Mucosa of gallbladder (tissue), 1 donor: ENCODE measurements around the gene SCGB3A1. TPM values are rescaled to one million over a fixed set of nuclear protein-coding genes. Genes with fewer than 3 reads are reported as not detected.

Experiments used
- DNase-seq: peaks from one replicate; pipeline ENCODE4 v3.0.0-alpha.2; 2020; ENCODE audit warnings: low spot score
- total RNA-seq: library from RNA; stranded (reverse); gene quantifications from one replicate; pipeline ENCODE4 v1.2.1, GENCODE V29; 2021
- donor health status: DM: no; HTN: no; CAD: no.

SCGB3A1 gene
- total RNA-seq, 1 donor from 2014 or later: 1.3 TPM

DNA sequence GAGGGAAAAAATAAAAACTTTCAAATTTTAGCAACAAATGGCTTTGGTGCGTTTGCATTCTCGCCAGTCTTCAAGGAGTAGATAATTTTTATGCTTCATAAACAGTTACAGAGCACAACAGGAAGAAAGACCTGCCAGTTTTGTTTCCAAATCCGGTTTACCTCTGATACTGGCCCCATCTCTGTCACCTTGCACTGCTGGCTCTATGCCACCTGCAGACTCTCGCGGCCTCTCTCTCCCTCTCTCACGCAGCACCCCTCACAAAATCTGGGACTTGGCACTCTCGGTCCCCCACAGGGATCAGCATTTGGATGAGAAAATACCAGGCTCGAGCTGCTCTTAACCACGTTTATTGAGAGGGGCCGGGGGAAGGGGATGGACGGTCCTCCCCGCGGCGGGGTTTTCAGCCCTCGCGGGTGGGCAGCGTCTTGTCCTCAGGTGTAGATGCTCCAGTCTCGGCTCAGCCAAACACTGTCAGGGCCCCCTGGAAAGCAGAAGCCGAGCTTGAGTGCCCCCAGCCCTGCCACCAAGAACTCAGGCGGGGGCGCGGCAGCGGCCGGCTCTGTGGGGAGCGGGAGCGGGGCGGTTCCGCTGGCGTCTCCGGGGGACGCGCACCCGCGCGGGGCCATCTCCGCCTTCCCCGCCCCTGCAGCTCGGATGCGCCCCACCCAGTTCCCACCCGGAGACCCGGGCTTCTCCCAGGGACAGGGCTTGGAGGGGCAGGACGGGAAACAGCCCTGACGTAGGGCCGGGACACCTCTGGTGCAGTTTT is 1.3 kb downstream of the SCGB3A1 start:
- DNase-seq: no peak

DNA sequence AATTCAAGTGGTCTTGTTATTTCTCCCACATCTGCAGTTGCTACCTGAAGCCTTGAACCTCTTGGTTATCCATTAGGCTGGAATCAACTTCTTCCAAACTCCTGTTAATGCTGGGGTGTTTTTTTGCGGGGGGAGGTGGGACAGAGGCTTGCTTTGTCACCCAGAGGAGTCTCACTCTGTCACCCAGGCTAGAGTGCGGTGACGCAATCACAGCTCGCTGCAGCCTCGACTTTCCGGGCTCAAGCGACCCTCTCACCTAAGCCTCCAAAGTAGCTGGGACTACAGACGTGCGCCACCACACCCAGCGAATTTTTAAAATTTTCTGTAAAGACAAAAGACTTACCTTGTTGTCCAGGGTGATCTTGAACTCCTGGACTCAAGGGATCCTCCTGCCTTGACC is 4.4 kb downstream of the SCGB3A1 start:
- DNase-seq: no peak

DNA sequence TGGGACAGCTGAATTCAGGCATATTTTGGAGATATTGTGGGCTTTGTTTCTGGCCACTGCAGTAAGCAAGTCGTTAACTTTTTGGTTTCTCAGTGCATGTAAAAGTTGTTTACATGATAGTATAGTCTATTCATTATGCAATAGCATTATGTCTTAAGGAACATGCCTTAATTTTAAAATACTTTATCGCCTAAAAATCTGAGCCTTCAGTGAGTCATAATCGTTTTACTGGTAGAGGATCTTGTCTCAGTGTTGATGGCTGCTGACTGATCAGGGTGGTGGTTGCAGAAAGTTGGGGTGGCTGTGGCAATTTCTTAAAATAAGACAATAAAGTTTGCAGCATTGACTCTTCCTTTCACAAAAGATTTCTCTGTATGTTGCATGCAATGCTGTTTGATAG is 5.1 kb downstream of the SCGB3A1 start:
- DNase-seq: no peak

DNA sequence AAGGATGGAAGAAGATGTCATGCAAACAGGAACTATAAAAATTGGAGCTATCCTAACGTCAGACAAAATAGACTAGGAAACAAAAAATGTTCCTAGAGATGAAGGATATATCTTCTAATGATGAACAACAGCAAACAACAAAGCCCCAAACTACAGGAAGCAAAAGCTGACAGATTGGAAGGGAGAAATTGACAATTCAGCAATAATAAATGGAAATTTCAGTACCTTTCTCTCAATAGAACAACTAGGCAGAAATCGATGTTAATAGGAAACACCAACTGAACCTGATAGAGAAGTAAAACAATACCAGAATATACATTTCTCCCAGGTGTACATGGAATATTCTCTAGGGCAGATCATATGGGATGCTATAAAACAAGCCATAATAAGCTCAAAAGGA is 7.6 kb downstream of the SCGB3A1 start:
- no peak for DNase-seq

DNA sequence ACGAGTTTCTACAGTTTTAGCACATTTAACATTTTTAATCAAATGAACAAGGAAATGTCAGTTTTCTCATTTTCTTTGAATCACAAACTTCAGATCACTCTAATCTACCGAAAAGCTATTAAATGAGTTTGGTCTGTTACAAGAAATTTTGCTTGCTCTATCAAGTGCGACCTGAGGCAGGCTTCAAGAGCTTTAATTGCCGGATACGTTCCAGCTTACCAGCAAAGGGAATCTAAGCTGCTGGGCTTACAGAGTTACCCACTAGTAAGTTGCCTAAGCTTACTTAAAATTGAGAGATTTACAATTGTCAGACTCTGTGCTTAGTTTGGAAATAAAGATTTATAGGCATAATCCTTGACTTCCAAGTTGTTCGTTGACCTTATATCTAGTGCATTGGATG is 10.6 kb downstream of the SCGB3A1 start:
- DNase-seq: no peak

DNA sequence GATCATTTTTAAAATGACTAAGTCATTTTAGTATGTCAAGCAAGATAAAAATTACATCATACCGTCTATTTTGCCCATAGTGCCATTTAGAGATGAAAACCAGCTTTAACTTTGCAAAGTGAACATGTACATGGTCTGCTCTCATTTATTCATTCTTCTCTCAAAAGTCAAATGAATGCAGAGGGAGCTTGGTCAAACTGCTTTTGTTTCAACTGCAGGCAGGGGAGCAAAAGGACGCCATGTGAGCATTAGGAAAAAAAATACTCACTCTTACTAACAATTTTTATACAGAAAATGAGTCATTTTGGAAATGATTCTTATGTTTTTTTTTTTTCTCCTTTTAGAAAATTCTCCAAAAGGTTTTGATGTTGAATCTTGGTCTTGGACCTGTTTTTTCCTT is 15.7 kb downstream of the SCGB3A1 start:
- DNase-seq: no peak

DNA sequence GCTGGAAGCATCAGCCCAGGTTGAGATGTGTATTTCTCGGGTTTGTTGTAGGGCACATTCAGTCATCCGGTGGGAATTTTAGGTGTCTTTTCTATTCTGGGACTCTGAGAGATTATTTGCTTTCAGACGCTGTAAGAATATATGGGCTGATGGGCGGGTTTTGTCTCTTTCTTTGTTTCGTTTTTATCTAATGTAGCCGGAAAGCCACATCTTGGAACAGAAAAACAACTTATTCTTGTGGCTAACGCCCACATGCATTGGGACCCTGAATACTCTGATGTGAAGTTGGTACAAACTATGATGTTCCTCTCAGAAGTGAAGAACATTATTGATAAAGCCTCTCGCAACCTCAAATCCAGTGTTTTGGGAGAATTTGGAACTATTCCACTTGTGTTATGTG is 22.4 kb downstream of the SCGB3A1 start:
- DNase-seq: no peak

DNA sequence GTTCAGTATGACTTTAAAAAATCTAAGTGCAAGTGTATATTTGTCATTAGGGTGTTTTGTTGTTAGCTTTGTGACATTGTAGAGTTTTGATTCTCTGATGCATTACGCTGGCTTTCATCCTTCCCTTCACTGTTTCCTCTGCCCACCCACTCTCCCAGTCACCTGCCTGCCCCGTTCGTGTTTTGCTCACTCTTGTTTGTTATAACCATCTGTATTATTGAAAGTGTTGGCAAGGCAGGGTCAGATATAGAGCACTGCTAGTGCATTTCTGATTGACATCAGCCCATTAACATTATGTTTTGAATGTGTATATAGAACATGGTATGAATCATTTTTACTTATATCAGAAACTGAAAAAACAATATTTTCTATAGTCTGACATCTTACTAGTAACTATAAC is 27.3 kb downstream of the SCGB3A1 start:
- no peak for DNase-seq

DNA sequence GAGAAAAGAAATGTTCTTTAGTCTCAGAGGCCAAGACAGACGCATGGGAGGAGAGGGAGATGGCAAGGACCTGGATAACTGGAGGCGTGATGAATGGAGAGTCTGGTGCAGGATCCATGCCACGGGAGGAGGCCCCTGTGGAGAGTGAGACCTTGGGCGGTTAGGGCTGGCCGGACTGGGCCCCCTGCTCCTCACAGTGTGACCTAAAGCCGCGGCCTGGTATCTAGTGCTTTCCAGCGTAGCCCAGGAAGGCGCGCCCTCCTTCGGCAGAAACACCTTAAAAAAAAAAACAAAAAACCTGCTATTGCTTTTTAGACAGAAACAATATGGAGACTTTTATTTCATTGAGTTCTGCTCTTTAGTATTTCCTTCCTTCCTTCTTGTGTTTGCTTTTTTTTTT is 33.1 kb downstream of the SCGB3A1 start:
- DNase-seq: no peak

DNA sequence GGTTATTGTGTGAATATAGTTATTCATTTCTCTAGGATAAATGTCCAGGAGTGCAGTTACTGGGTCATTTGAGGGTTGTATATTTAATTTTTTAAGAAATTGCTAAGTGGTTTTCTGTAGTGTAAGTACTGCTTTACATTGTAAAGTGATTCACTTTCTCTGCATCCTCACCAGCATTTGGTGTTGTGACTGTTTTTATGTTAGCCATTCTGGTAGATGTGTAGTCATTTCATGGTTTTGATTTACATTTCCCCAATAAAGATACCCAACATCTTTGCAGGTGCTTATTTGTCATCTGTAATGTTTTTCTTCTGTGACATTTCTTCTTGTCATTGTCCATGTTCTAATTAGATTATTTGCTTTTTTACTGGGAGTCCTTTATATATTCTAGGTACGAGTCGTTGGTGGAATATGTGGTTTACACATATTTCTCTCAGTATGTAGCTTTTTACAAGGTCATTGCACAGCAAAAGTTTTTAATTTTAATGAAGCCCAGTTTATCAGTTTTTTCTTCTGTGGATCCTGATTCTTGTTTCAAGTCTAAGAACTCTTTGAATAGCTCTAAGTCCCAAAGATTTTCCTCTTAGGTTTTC is 34.0 kb downstream of the SCGB3A1 start:
- no peak for DNase-seq

DNA sequence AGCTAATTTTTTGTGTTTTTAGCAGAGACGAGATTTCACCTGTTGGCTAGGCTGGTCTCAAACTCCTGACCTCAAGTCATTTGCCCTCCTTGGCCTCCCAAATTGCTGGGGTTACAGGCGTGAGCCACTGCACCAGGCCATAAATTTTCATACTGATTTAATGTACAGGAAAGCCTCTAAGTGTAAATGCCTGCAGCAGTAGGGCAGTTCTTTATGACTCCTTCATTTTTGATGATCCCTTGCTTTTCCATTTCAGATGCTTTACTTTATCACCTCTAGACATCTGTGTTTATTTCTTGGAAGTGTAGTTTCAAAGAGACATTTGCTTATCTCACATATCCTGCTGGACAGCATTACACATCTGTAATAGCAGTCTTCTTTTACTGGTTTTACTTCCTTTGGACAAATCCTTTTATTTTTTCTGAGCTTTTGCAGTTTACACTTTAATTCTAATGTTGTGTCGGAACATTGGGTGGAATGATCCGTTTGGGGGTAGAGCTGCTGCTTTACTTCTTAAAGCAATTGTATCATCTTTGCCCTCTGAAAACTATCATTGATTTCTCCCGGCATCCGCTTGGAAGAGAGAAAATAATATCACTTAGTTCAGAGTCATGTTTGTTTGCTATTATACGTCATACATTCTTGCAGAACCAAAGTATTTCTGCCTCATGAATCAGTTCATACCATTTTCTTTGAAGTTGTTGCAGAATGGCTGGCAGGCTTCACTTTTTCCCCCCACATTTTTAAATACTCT is 36.0 kb downstream of the SCGB3A1 start:
- DNase-seq: no peak

DNA sequence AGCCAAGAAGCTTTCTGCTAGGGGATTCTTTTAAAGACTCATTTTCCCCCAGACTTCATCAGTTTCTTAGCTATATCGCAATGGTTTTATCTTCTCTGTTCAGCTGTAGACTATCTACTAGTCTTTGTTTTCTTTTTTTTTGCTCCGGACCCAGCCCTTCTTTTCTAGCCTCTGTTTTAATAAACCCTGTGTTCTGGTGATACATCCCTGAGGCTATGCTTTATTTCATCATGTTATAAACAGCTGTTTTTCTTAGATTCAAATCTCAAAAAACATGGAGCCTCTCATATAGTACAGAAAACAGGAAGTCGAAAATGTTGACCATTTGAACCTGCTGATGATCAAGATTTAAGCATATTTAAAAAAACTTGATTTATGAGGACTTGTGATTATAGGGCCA is 37.8 kb downstream of the SCGB3A1 start:
- DNase-seq: no peak

DNA sequence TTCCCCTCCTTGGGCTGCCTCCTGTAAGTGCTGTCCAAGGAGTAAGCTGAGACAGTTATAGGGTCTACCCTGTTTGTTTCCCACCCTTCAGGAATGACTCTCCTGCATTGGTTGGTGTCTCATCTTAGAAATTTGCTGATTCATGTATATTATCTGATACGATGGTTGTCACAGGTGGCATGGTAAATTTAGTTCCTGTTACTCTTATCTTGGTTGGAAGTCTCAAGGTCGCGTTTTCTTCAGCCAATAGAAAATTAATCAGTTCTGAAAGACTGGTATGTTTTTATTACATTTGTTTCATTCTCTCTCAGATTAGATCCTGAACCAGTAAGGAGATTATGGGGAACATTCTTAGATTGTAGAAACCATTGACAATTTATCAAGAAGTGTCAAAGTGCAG is 42.7 kb downstream of the SCGB3A1 start:
- no peak for DNase-seq

DNA sequence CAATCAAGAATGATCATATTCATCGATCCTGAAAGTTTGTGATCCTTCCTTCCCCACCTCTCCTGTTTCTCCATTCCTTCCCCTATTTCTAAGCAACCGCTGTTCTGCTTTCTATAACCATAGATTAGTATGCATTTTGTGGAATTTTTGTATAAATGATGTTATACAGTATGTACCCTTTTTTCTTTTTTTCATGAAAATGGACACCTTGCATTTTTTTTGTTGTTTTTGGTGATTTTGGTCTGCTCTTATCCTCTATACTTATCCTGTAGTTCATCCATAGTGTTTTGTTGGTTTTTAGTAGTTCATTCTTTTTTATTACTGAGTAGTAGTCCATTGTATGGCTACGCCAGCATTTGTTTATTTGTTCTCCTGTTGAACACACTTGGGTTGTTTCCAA is 46.1 kb downstream of the SCGB3A1 start:
- no peak for DNase-seq

DNA sequence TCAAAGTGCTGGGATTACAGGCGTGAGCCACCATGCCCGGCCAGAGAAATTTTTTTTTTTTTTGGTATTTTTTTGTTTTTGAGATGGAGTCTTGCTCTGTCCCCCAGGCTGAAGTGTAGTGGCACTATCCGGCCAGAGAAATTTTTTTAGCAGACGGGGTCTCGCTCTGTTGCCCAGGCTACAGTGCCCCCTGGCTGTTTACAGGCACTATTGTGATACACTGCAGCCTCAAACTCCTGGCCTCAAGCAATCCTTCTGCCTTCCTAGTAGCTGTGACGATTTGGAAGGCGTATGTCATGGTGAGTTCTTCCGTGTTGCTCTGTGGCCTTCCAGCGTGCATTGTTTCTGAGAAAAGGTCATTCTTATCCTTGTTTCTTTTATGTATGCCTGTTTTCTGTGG is 49.6 kb downstream of the SCGB3A1 start:
- no peak for DNase-seq

Other genes starting within 250 kb of the SCGB3A1 start
- 9.4 TPM for gene GFPT2, start 238.2 kb downstream of the SCGB3A1 start, total RNA-seq
- 23.8 TPM for gene CNOT6, start 97.1 kb downstream of the SCGB3A1 start, total RNA-seq
- 11.1 TPM for gene FLT4, start 58.1 kb upstream of the SCGB3A1 start, total RNA-seq
- gene OR2Y1, start 148.6 kb upstream of the SCGB3A1 start, total RNA-seq: not detected
- gene MGAT1, start 211.3 kb upstream of the SCGB3A1 start, total RNA-seq: 145 TPM